Peyer's patch (tissue), 4 donors: ENCODE results near the gene RBM6.
A peak's percentile ranks its signal among the peaks of the same experiment; 100 is the strongest.

ENCODE experiments used
- CTCF ChIP-seq, 6 experiments: fragments of 450-650 bp in 4 of 6; fragments of 200-600 bp in 2 of 6; sonication (generic) in 1 of 6; IDR thresholded peaks; one replicate each; pipeline ENCODE4 v1.5.1; 2017 to 2019; ENCODE audit warnings: antibody characterized with exemption in 6 of 6, mild to moderate bottlenecking in 3 of 6, moderate library complexity in 1 of 6
- POLR2A ChIP-seq, 2 donors: fragments of 450-650 bp; IDR thresholded peaks; one replicate each; pipeline ENCODE4 v1.5.1; 2017; ENCODE audit warnings: antibody characterized with exemption in 2 of 2, mild to moderate bottlenecking in 2 of 2, moderate library complexity in 2 of 2

- TF ChIP-seq CTCF (IDR thresholded peaks at IDR 0.05) (peak in 1 of 6 experiments; percentile 6), POLR2A (IDR thresholded peaks at IDR 0.05) (no peak)
Observed at GRCh38 chr3:49898991-49899390, 41.0 kb upstream of the RBM6 start.
